ENCODE measurements around the gene CAGE1.
A peak's percentile ranks its signal among the peaks of the same experiment; 100 is the strongest.
"Not testable (repeated sequence)": the region's sequence is repeated elsewhere in the genome, so short reads cannot be mapped to it uniquely, and the experiment has no call there.

Gene CAGE1

GRCh38 chr6:7389162-7389450 lies 436 bp downstream of the CAGE1 start:
- Histone ChIP-seq H3K9me3 (ENCODE audit: control insufficient read depth, insufficient read depth, low read length) (no peaks in the 10 kb centered on the region), H3K36me3 (ENCODE audit: insufficient read depth, low read length) (peaks cover 6% of the 10 kb centered on the region; the same call in 1 of the 2 replicates), H3K4me1 (ENCODE audit: insufficient read depth, low read length) (peaks cover 5% of the 10 kb centered on the region; the same call in 1 of the 2 replicates), H3K9ac (ENCODE audit: low read depth, low read length) (peak overlapping the region; percentile 89)

GRCh38 chr6:7381092-7381491 lies 8.4 kb downstream of the CAGE1 start:
- H3K9me3 ChIP-seq (ENCODE audit: control insufficient read depth, insufficient read depth, low read length), result no peaks in the 10 kb centered on the region
- no peak overlapping the region for H3K9ac ChIP-seq (ENCODE audit: low read depth, low read length)
- no peaks in the 10 kb centered on the region for H3K36me3 ChIP-seq (ENCODE audit: insufficient read depth, low read length)
- peaks cover 3% of the 10 kb centered on the region; the same call in 1 of the 2 replicates for H3K4me1 ChIP-seq (ENCODE audit: insufficient read depth, low read length)

- no peak overlapping the region for H3K9ac ChIP-seq (ENCODE audit: low read depth, low read length)
- peaks cover 3% of the 10 kb centered on the region; the same call in 1 of the 2 replicates for H3K4me1 ChIP-seq (ENCODE audit: insufficient read depth, low read length)
- H3K36me3 ChIP-seq (ENCODE audit: insufficient read depth, low read length), result no peaks in the 10 kb centered on the region
- H3K9me3 ChIP-seq (ENCODE audit: control insufficient read depth, insufficient read depth, low read length), result no peaks in the 10 kb centered on the region
These were observed 10.8 kb downstream of the CAGE1 start for GRCh38 chr6:7378740-7379139.

- Histone ChIP-seq H3K9me3 (ENCODE audit: control insufficient read depth, insufficient read depth, low read length) (no peaks in the 10 kb centered on the region), H3K9ac (ENCODE audit: low read depth, low read length) (no peak overlapping the region), H3K4me1 (ENCODE audit: insufficient read depth, low read length) (peaks cover 3% of the 10 kb centered on the region; the same call in 1 of the 2 replicates), H3K36me3 (ENCODE audit: insufficient read depth, low read length) (no peaks in the 10 kb centered on the region)
These were observed 11.6 kb downstream of the CAGE1 start for GRCh38 chr6:7377961-7378360.

- peaks cover 3% of the 10 kb centered on the region; the same call in 1 of the 2 replicates for H3K4me1 ChIP-seq (ENCODE audit: insufficient read depth, low read length)
- H3K9ac ChIP-seq (ENCODE audit: low read depth, low read length), result no peak overlapping the region
- no peaks in the 10 kb centered on the region for H3K9me3 ChIP-seq (ENCODE audit: control insufficient read depth, insufficient read depth, low read length)
- no peaks in the 10 kb centered on the region for H3K36me3 ChIP-seq (ENCODE audit: insufficient read depth, low read length)
These were observed 15.8 kb downstream of the CAGE1 start for GRCh38 chr6:7373739-7374138.

GRCh38 chr6:7367408-7367807 lies 22.1 kb downstream of the CAGE1 start:
- H3K9me3 ChIP-seq (ENCODE audit: control insufficient read depth, insufficient read depth, low read length), result no peaks in the 10 kb centered on the region
- H3K9ac ChIP-seq (ENCODE audit: low read depth, low read length), result no peak overlapping the region
- no peaks in the 10 kb centered on the region for H3K4me1 ChIP-seq (ENCODE audit: insufficient read depth, low read length)
- H3K36me3 ChIP-seq (ENCODE audit: insufficient read depth, low read length), result no peaks in the 10 kb centered on the region

GRCh38 chr6:7351916-7352315 lies 37.6 kb downstream of the CAGE1 start:
- H3K9me3 ChIP-seq (ENCODE audit: control insufficient read depth, insufficient read depth, low read length); H3K36me3 ChIP-seq (ENCODE audit: insufficient read depth, low read length): not testable (repeated sequence)
- H3K4me1 ChIP-seq (ENCODE audit: insufficient read depth, low read length), result peaks cover 10% of the 10 kb centered on the region

GRCh38 chr6:7350591-7350990 lies 39.0 kb downstream of the CAGE1 start:
- not testable (repeated sequence) for H3K9ac ChIP-seq (ENCODE audit: low read depth, low read length); H3K9me3 ChIP-seq (ENCODE audit: control insufficient read depth, insufficient read depth, low read length); H3K36me3 ChIP-seq (ENCODE audit: insufficient read depth, low read length)
- peaks cover 11% of the 10 kb centered on the region for H3K4me1 ChIP-seq (ENCODE audit: insufficient read depth, low read length)

More at GRCh38 chr6:7351916-7352315, 37.6 kb downstream of the CAGE1 start:
- not testable (repeated sequence) for H3K9ac ChIP-seq (ENCODE audit: low read depth, low read length)

- Histone ChIP-seq H3K4me1 (ENCODE audit: insufficient read depth, low read length) (peaks cover 11% of the 10 kb centered on the region), H3K9ac (ENCODE audit: low read depth, low read length) (peak overlapping the region; percentile 36; the same call in 1 of the 2 replicates)
- H3K36me3 ChIP-seq (ENCODE audit: insufficient read depth, low read length); H3K9me3 ChIP-seq (ENCODE audit: control insufficient read depth, insufficient read depth, low read length): not testable (repeated sequence)
These were observed 42.0 kb downstream of the CAGE1 start for GRCh38 chr6:7347551-7347997.

GRCh38 chr6:7344773-7345450 lies 44.6 kb downstream of the CAGE1 start:
- not testable (repeated sequence) for H3K36me3 ChIP-seq (ENCODE audit: insufficient read depth, low read length); H3K9me3 ChIP-seq (ENCODE audit: control insufficient read depth, insufficient read depth, low read length); H3K9ac ChIP-seq (ENCODE audit: low read depth, low read length)
- peaks cover 11% of the 10 kb centered on the region for H3K4me1 ChIP-seq (ENCODE audit: insufficient read depth, low read length)

- Histone ChIP-seq H3K9ac (ENCODE audit: low read depth, low read length) (no peak overlapping the region), H3K36me3 (ENCODE audit: insufficient read depth, low read length) (no peaks in the 10 kb centered on the region), H3K4me1 (ENCODE audit: insufficient read depth, low read length) (peaks cover 11% of the 10 kb centered on the region), H3K9me3 (ENCODE audit: control insufficient read depth, insufficient read depth, low read length) (no peaks in the 10 kb centered on the region)
These were observed 45.7 kb downstream of the CAGE1 start for GRCh38 chr6:7343546-7344475.

GRCh38 chr6:7341989-7342742 lies 47.4 kb downstream of the CAGE1 start:
- H3K36me3 ChIP-seq (ENCODE audit: insufficient read depth, low read length), result no peaks in the 10 kb centered on the region
- no peak overlapping the region for H3K9ac ChIP-seq (ENCODE audit: low read depth, low read length)
- peaks cover 3% of the 10 kb centered on the region; the same call in 1 of the 2 replicates for H3K4me1 ChIP-seq (ENCODE audit: insufficient read depth, low read length)
- H3K9me3 ChIP-seq (ENCODE audit: control insufficient read depth, insufficient read depth, low read length), result no peaks in the 10 kb centered on the region

- H3K4me1 ChIP-seq (ENCODE audit: insufficient read depth, low read length), result no peaks in the 10 kb centered on the region
- H3K36me3 ChIP-seq (ENCODE audit: insufficient read depth, low read length), result no peaks in the 10 kb centered on the region
- H3K9ac ChIP-seq (ENCODE audit: low read depth, low read length), result no peak overlapping the region
These were observed 48.3 kb downstream of the CAGE1 start for GRCh38 chr6:7341271-7341670.

GRCh38 chr6:7339007-7339732 lies 50.4 kb downstream of the CAGE1 start:
- H3K36me3 ChIP-seq (ENCODE audit: insufficient read depth, low read length); H3K4me1 ChIP-seq (ENCODE audit: insufficient read depth, low read length); H3K9ac ChIP-seq (ENCODE audit: low read depth, low read length); H3K9me3 ChIP-seq (ENCODE audit: control insufficient read depth, insufficient read depth, low read length): not testable (repeated sequence)

More at GRCh38 chr6:7341271-7341670, 48.3 kb downstream of the CAGE1 start:
- H3K9me3 ChIP-seq (ENCODE audit: control insufficient read depth, insufficient read depth, low read length), result no peaks in the 10 kb centered on the region

Data from ES-I3 (cell line).